SK-N-MC (cell line): ENCODE results near the gene GIMD1.

Experiments
- DNase-seq: peaks from one replicate; pipeline ENCODE4 v3.0.0-alpha.2; 2011; ENCODE audit warnings: low read depth, low spot score
- H3K27ac ChIP-seq: fragments of 200-600 bp; sonication (generic); 2 replicates; pipeline ENCODE4 v1.5.1; 2016; ENCODE audit warnings: mixed run types
- H3K36me3 ChIP-seq: fragments of 200-600 bp; sonication (generic); 2 replicates; pipeline ENCODE4 v1.6.1; 2017; ENCODE audit warnings: antibody characterized with exemption, low read length, mixed read lengths; ENCODE audit not compliant: insufficient read depth
- H3K4me3 ChIP-seq: fragments of 200-600 bp; sonication (generic); 2 replicates; pipeline ENCODE4 v1.5.1; 2016
- H3K9ac ChIP-seq: fragments of 200-600 bp; sonication (generic); 2 replicates; pipeline ENCODE4 v1.8.0; 2017; ENCODE audit warnings: mixed run types, mixed read lengths; ENCODE audit not compliant: insufficient read length
- H3K9me3 ChIP-seq: fragments of 200-600 bp; sonication (generic); 2 replicates; pipeline ENCODE4 v1.6.1; 2017; ENCODE audit warnings: low read depth, mild to moderate bottlenecking, antibody characterized with exemption, low read length, moderate library complexity, mixed read lengths
- EZH2 ChIP-seq: fragments of 200-600 bp; sonication (generic); IDR thresholded peaks from one replicate; pipeline ENCODE4 v1.6.1; 2017; ENCODE audit warnings: antibody characterized with exemption
- FOXP2 ChIP-seq: optimal IDR thresholded peaks from 2 replicates; pipeline ENCODE3; 2011; ENCODE audit warnings: mild to moderate bottlenecking, moderate library complexity; ENCODE audit not compliant: insufficient read depth; ENCODE audit errors: extremely low read length, control extremely low read depth
- POLR2AphosphoS5 ChIP-seq: IDR thresholded peaks from 2 replicates; pipeline ENCODE4 v1.6.1; 2012; ENCODE audit warnings: mild to moderate bottlenecking, low read depth, low read length, borderline replicate concordance

The GIMD1 gene

GRCh38 chr4:106380179-106380578, 11.6 kb upstream of the GIMD1 start:
- no peaks in the 10 kb centered on the region for H3K9me3 ChIP-seq

DNA sequence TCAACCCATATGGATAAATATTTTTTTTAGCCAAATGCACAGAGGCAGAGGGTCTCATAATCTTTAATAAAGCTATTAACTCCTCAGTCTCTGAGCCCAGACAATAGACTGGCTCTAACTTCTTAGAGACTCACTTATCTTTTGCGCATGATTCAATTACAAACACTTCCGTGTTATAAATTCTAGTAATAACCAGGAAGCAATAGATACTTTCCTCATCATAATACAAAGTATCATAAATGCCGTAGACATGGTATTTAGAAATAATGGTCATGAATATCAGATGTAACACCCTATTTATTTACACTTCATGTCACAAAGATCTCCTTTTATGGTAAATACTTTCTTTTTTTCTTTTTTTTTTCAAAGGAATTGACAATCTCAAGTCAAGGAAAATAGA, 4.4 kb upstream of the GIMD1 start:
- DNase-seq = no peak
- Histone ChIP-seq H3K9ac (no peak overlapping the region), H3K9me3 (no peaks in the 10 kb centered on the region), H3K4me3 (no peak overlapping the region), H3K36me3 (no peaks in the 10 kb centered on the region), H3K27ac (no peak overlapping the region)
- TF ChIP-seq POLR2AphosphoS5 (no peak), EZH2 (no peak)

More at GRCh38 chr4:106380179-106380578, 11.6 kb upstream of the GIMD1 start:
- TF ChIP-seq POLR2AphosphoS5 = no peak
- no peak for TF ChIP-seq EZH2
- TF ChIP-seq FOXP2 = no peak
- no peak overlapping the region for H3K9ac ChIP-seq
- H3K27ac ChIP-seq = no peak overlapping the region
- no peak for DNase-seq
- no peaks in the 10 kb centered on the region for H3K36me3 ChIP-seq
- H3K4me3 ChIP-seq = no peak overlapping the region

DNA sequence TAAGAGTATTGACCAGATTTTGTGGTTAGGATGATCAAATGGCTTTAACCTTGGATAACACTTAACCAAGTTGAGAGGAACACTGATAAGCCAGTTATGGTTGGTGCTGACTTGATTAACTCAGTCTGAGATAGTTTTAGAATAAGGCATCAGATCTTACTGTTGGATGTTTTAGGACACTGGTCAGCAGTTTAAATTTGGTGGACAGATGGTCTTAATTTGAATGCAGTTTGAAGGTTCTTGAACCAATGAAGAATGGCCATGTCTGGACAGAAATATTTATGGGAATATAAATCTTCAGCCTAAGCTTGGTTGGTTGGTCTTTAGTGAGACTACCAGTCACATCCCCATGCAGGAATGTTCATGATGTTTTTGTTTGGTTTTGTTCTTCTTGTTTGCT, 2.6 kb upstream of the GIMD1 start:
- Histone ChIP-seq H3K36me3 (no peaks in the 10 kb centered on the region), H3K9ac (no peak overlapping the region), H3K9me3 (no peaks in the 10 kb centered on the region), H3K27ac (no peak overlapping the region), H3K4me3 (no peak overlapping the region)
- no peak for DNase-seq
- TF ChIP-seq EZH2 (no peak), FOXP2 (no peak), POLR2AphosphoS5 (no peak)

- peak overlapping the region; percentile 64 for H3K9ac ChIP-seq
- no peaks in the 10 kb centered on the region for H3K9me3 ChIP-seq
- peak overlapping the region; percentile 43; the same call in 1 of the 2 replicates for H3K27ac ChIP-seq
- H3K36me3 ChIP-seq = no peaks in the 10 kb centered on the region
- H3K4me3 ChIP-seq = peak overlapping the region; percentile 58
- TF ChIP-seq FOXP2 (no peak), EZH2 (no peak), POLR2AphosphoS5 (no peak)
- no peak for DNase-seq
These were observed 1.6 kb upstream of the GIMD1 start for GRCh38 chr4:106370214-106370613.

DNA sequence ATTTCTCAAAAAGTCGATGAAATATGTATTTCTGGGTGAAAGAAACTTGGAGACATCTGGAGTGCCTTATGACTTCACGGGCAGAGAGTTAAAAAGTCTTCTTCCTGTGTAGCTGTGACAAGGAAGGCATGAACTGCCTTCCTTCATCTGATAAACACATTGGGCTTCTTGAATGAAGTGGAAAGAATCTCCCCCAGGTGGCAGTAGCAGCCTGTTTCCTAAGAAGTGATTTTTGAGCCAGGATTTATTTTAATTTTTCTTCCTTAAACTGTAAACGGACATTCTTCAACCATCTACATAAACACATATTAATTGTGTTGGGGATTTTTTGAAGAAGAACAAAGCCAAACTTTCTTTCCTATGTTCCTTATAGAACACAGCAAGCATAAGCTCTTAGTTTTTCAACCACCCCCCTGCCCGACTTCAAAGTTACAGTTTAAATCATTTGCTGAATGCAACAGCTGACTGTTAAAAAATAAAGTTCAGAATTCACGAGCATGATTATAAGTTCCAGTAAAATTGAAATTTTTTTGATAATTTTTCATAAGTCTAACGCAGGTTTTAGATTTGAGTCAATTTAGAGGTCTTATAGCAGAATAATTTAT, 980 bp upstream of the GIMD1 start:
- H3K9me3 ChIP-seq = no peaks in the 10 kb centered on the region
- peak overlapping the region; percentile 58 for H3K4me3 ChIP-seq
- TF ChIP-seq POLR2AphosphoS5 (no peak), FOXP2 (peak; percentile 10), EZH2 (no peak)
- no peaks in the 10 kb centered on the region for H3K36me3 ChIP-seq
- H3K27ac ChIP-seq = peak overlapping the region; percentile 72
- H3K9ac ChIP-seq = peak overlapping the region; percentile 64
- peak; percentile 84 for DNase-seq

DNA sequence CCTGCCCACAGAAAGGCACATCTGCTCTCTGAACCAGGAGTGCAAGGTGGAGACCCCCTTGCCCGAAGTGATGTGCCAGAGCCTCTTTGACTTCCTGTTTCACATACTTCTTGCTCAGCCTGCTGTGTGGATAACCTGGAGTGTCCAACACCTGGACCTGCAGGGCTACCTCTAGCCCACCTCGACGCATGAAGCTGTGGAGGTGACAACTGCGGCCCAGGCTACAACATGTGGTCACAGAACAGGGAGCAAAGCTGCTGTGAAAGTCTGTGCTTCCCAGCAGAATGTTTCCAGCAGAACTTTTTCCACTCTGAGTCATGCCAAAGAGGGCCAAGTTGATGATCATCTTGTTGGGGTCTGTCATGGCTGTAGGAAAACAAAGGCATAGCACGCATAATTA, 1.5 kb downstream of the GIMD1 start:
- TF ChIP-seq EZH2 = no peak
- no peak for TF ChIP-seq POLR2AphosphoS5
- TF ChIP-seq FOXP2 = no peak

DNA sequence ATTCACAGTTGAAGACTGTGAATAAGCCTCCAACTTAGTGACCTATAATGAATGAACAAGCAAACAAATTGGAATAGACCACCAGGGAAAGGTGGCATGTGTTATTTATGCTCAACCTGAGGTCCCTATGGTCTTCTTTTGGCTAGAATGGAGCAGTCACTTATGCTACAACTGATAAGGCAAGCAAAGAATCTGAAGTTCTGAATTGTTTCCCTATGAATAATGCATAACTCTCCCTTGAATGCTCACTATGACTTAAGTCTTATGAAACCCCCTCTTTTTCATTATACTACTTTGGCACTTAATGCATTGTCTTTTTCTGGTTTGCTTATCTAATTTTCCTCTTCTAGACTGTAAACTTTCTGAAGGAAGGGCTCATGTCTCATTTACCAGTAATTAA, 2.6 kb downstream of the GIMD1 start:
- DNase-seq = no peak

More for the DNA sequence above, 1.5 kb downstream of the GIMD1 start:
- H3K9me3 ChIP-seq = no peaks in the 10 kb centered on the region
- no peak overlapping the region for H3K4me3 ChIP-seq
- H3K36me3 ChIP-seq = no peaks in the 10 kb centered on the region
- no peak overlapping the region for H3K9ac ChIP-seq
- H3K27ac ChIP-seq = no peak overlapping the region
- no peak for DNase-seq

GRCh38 chr4:106365613-106366012, 3.0 kb downstream of the GIMD1 start:
- no peak for DNase-seq
- TF ChIP-seq EZH2 (no peak), FOXP2 (no peak), POLR2AphosphoS5 (no peak)
- Histone ChIP-seq H3K9me3 (no peaks in the 10 kb centered on the region), H3K9ac (no peak overlapping the region), H3K27ac (no peak overlapping the region), H3K4me3 (no peak overlapping the region), H3K36me3 (no peaks in the 10 kb centered on the region)

More for the DNA sequence above, 2.6 kb downstream of the GIMD1 start:
- no peaks in the 10 kb centered on the region for H3K9me3 ChIP-seq
- no peak for TF ChIP-seq EZH2
- no peak for TF ChIP-seq POLR2AphosphoS5
- no peak for TF ChIP-seq FOXP2
- no peak overlapping the region for H3K27ac ChIP-seq
- H3K36me3 ChIP-seq = no peaks in the 10 kb centered on the region
- H3K9ac ChIP-seq = no peak overlapping the region
- H3K4me3 ChIP-seq = no peak overlapping the region

- no peaks in the 10 kb centered on the region for H3K9me3 ChIP-seq
- H3K4me3 ChIP-seq = no peak overlapping the region
- no peak overlapping the region for H3K9ac ChIP-seq
- DNase-seq = no peak
- no peak overlapping the region for H3K27ac ChIP-seq
- no peak for TF ChIP-seq FOXP2
- TF ChIP-seq EZH2 = no peak
- TF ChIP-seq POLR2AphosphoS5 = no peak
- H3K36me3 ChIP-seq = no peaks in the 10 kb centered on the region
These were observed 4.3 kb downstream of the GIMD1 start for GRCh38 chr4:106364282-106364681.
